Lower leg skin (tissue), 4 donors: ENCODE measurements around the gene PDGFD. TPM values are rescaled to one million over a fixed set of nuclear protein-coding genes. Genes with fewer than 3 reads are reported as not detected.

Experiments
- DNase-seq, 2 donors: peaks; one replicate each; pipeline ENCODE4 v3.0.0-alpha.2; 2019; ENCODE audit warnings: low spot score in 2 of 2
- H3K4me3 ChIP-seq: fragments of 200-600 bp; sonication (generic); 2 replicates; pipeline ENCODE4 v1.5.1; 2017; ENCODE audit warnings: mild to moderate bottlenecking, low read depth; ENCODE audit not compliant: poor library complexity, severe bottlenecking
- POLR2A ChIP-seq, 2 donors: fragments of 450-650 bp; IDR thresholded peaks; one replicate each; pipeline ENCODE4 v1.6.1; 2016 to 2017; ENCODE audit warnings: antibody characterized with exemption in 2 of 2, mild to moderate bottlenecking in 1 of 2, moderate library complexity in 1 of 2
- WGBS, 2 donors: methylation state at CpG; one replicate each; pipeline ENCODE4 v1.1.5; 2018; 5-methylcytosine and 5-hydroxymethylcytosine counted together
- intact Hi-C: fragments of 100-400 bp; cut with DNase I; formaldehyde crosslinking; loops from one replicate; pipeline ENCODE4 v1.15.0; 2023; ENCODE audit warnings: low total_unique reads
- total RNA-seq, 4 donors: library from RNA; depleted of rRNA; stranded (reverse); fragments of >200 nt; gene quantifications; one replicate each; pipeline ENCODE4 v1.1.0, GENCODE V29; 2016
- TF ChIP-seq, protein P1 (sequence below), 3 donors: fragments of 450-650 bp; IDR thresholded peaks; one replicate each; pipeline ENCODE4 v1.5.1; 2016; ENCODE audit warnings: antibody characterized with exemption in 3 of 3, mild to moderate bottlenecking in 3 of 3, moderate library complexity in 2 of 3

Gene PDGFD
- total RNA-seq, 4 donors from 2014 or later: 6.8 to 15.1 (median 10.5) TPM

DNA sequence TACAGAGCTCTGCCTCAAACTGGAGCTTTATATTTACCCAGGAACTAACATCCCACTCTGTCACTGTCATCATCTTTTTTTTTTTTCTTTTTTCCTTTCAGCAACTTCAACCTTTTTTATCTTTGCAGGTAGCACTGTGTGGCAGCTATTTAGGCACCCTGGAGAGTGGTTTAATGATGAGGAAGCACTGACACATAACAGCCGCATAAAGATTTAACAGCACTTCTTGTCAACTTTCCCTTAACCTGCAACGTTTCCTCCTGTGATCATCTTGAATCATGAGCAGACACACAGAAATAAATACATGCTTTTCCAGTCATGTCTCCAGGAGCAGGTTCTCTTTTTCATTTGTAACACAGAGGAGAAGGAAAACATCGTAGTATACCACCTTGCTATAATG lies 34.8 kb downstream of the PDGFD start:
- no peak overlapping the region for H3K4me3 ChIP-seq
- 76 to 81% methylated on average over 3 of the region's 3 CpGs for WGBS, 2 donors
- DNase-seq: no peak
- TF ChIP-seq POLR2A (IDR thresholded peaks at IDR 0.05): no peak
- TF ChIP-seq, protein P1, sequence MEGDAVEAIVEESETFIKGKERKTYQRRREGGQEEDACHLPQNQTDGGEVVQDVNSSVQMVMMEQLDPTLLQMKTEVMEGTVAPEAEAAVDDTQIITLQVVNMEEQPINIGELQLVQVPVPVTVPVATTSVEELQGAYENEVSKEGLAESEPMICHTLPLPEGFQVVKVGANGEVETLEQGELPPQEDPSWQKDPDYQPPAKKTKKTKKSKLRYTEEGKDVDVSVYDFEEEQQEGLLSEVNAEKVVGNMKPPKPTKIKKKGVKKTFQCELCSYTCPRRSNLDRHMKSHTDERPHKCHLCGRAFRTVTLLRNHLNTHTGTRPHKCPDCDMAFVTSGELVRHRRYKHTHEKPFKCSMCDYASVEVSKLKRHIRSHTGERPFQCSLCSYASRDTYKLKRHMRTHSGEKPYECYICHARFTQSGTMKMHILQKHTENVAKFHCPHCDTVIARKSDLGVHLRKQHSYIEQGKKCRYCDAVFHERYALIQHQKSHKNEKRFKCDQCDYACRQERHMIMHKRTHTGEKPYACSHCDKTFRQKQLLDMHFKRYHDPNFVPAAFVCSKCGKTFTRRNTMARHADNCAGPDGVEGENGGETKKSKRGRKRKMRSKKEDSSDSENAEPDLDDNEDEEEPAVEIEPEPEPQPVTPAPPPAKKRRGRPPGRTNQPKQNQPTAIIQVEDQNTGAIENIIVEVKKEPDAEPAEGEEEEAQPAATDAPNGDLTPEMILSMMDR (IDR thresholded peaks at IDR 0.05): no peak
- intact Hi-C loops: no loop called here

DNA sequence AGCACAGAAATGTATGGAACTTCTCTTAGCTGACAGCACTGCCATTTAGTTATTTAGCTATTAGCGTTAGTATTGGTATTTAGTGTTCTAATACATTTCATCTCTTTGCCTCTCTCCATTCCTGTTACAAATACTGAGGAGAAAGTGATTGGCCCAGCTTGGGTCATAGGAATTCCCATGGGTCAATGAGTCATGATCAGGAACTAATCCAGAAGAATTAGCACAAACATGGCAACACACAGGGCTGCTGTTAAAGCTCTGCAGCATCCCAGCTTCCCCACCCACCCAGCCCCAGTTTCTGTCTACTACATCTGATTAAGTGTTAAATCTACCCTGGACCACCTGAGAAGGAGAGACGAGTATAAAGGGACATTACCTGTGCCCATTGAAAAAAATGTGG lies 36.1 kb downstream of the PDGFD start:
- intact Hi-C loops: no loop called here
- no peak for DNase-seq
- 81 to 84% methylated on average over 2 of the region's 2 CpGs for WGBS, 2 donors
- no peak for TF ChIP-seq POLR2A (IDR thresholded peaks at IDR 0.05)
- TF ChIP-seq, protein P1 (IDR thresholded peaks at IDR 0.05): no peak
- no peak overlapping the region for H3K4me3 ChIP-seq

DNA sequence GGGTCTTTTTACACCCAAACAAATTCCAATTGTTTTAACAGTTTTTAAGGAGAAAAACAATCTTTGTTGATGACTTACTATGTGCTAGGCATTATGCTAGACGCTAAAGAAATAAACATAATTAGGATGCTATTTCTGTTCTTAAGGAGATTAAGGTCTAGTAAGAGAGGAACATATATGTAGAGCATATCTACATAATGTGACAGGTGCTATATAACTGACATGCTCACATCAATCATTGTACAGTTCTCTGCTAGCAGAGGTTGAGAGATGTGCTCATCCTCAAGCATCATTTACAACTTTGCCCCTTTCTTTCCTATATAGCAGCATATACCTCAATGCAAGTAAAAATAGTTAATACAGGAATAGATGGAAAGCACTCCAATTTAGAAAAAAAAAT lies 37.5 kb downstream of the PDGFD start:
- WGBS, 2 donors: 93 to 95% methylated on average over 1 of the region's 1 CpG
- DNase-seq: no peak
- H3K4me3 ChIP-seq: no peak overlapping the region
- intact Hi-C loops: no loop called here
- TF ChIP-seq POLR2A (IDR thresholded peaks at IDR 0.05): no peak
- TF ChIP-seq, protein P1 (IDR thresholded peaks at IDR 0.05): no peak

DNA sequence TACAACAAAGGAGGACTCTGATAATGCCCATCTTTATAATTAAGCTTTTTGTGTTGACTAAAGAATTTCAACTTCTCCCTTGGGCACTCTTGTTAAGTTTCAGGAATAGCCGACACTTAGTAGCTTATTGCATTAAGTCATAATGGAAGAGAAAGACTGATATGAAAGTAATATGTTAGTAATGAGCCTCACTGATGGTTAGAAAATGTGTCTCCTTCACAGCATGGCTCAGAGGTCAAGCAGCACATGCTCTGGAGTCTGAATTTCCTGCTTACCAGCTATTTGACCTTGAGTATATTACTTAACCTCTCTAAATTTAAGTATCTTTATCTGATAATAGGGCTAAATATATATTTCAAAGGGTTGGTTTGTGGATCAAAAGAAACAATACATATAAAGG lies 39.0 kb downstream of the PDGFD start:
- no peak overlapping the region for H3K4me3 ChIP-seq
- TF ChIP-seq, protein P1 (IDR thresholded peaks at IDR 0.05): no peak
- no peak for TF ChIP-seq POLR2A (IDR thresholded peaks at IDR 0.05)
- intact Hi-C loops: no loop called here
- 57 to 58% methylated on average over 1 of the region's 1 CpG for WGBS, 2 donors
- no peak for DNase-seq

DNA sequence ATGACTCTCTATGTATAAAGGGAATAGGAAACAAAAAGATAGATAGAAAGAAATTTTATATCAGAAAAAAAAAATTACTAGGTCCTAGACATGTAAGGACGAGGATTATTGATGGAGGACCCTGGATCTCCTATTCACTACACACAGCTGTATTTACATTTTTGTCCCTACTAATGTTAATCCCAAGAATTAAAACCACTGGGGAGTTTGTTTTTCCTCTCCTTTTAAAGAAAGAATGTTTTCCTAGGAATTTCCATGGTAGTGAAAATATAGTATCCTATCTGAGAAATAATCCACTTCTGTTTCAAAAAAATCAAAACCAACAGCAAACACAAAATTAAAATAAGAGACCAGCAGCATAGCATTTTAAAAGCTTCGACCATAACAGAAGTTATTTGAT lies 41.1 kb downstream of the PDGFD start:
- intact Hi-C loops: no loop called here
- 69 to 75% methylated on average over 2 of the region's 2 CpGs for WGBS, 2 donors
- H3K4me3 ChIP-seq: no peak overlapping the region
- TF ChIP-seq POLR2A (IDR thresholded peaks at IDR 0.05): no peak
- TF ChIP-seq, protein P1 (IDR thresholded peaks at IDR 0.05): no peak
- no peak for DNase-seq

DNA sequence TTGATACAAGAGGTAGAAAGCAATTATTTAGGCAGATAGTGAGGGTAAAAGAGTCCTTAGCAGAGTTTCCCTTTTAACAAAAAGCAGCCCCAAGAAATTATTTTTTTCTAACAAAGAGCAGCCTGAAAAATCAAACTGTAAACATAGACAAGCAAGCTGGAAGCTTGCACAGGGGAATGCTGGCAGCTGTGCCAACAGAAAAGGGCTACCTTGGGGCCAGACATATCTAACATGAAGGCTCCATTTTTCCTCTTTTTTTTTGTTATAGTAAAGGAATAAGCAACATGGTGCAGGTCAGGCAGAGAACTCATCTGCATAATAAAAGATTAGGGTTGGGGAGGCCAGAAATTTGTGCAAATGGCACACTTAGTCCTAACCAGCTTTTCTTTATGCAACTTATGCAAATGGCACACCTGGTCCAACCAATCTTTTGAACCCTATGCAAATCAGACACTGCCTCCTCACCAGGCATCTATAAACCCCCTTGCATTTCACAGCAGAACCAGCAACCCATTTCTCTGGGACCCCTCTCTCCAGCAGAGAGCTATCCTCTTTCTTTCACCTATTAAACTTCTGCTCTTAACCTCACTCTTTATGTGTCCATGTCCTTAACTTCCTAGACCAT lies 41.8 kb downstream of the PDGFD start:
- TF ChIP-seq, protein P1 (IDR thresholded peaks at IDR 0.05): no peak
- TF ChIP-seq POLR2A (IDR thresholded peaks at IDR 0.05): no peak
- no peak for DNase-seq
- intact Hi-C loops: no loop called here
- no peak overlapping the region for H3K4me3 ChIP-seq
